GM19239 (cell line): Measurements from ENCODE around the gene TM9SF1.

ENCODE experiments used
- DNase-seq: peaks from one replicate; pipeline ENCODE4 v3.0.0; 2011; ENCODE audit warnings: low spot score; ENCODE audit not compliant: insufficient read length
- FAIRE-seq: peaks from 2 replicates; lab custom pipeline; 2011; peaks lifted over from hg19 to GRCh38; lab: Jason Lieb, UNC

Gene TM9SF1

GRCh38 chr14:24159777-24160498 lies 35.3 kb downstream of the TM9SF1 start:
- no peak for DNase-seq
- FAIRE-seq = no peak

- no peak for DNase-seq
- FAIRE-seq = no peak
Observed at GRCh38 chr14:24157331-24157730, 37.9 kb downstream of the TM9SF1 start.

- DNase-seq (no peak), FAIRE-seq (no peak)
Observed at GRCh38 chr14:24156840-24157239, 38.4 kb downstream of the TM9SF1 start.

GRCh38 chr14:24155100-24155499 lies 40.1 kb downstream of the TM9SF1 start:
- DNase-seq (no peak), FAIRE-seq (no peak)

GRCh38 chr14:24151404-24152080 lies 43.7 kb downstream of the TM9SF1 start:
- no peak for FAIRE-seq
- DNase-seq = no peak

GRCh38 chr14:24150993-24151392 lies 44.2 kb downstream of the TM9SF1 start:
- FAIRE-seq = no peak
- no peak for DNase-seq

- no peak for DNase-seq
- no peak for FAIRE-seq
Observed at GRCh38 chr14:24150567-24150966, 44.7 kb downstream of the TM9SF1 start.

GRCh38 chr14:24150061-24150460 lies 45.2 kb downstream of the TM9SF1 start:
- DNase-seq (no peak), FAIRE-seq (no peak)

GRCh38 chr14:24149302-24149969 lies 45.8 kb downstream of the TM9SF1 start:
- DNase-seq (no peak), FAIRE-seq (no peak)

- no peak for DNase-seq
- no peak for FAIRE-seq
Observed at GRCh38 chr14:24147761-24148428, 47.3 kb downstream of the TM9SF1 start.

GRCh38 chr14:24146978-24147760 lies 48.1 kb downstream of the TM9SF1 start, which contains the start of gene RNF31:
RNF31 (plus strand) TSS chr14:24147498; CDS start chr14:24147699, 201 bp downstream.
- peak; percentile 98 for DNase-seq
- FAIRE-seq = peak; percentile 98

- DNase-seq (peak; percentile 96), FAIRE-seq (peak; percentile 39)
Observed at GRCh38 chr14:24146453-24146977, 48.7 kb downstream of the TM9SF1 start, which contains the start of gene PSME2. PSME2 (minus strand) TSS chr14:24146610; CDS start chr14:24146581, 29 bp downstream.

GRCh38 chr14:24145690-24146452 lies 49.4 kb downstream of the TM9SF1 start:
- FAIRE-seq (peak; percentile 70), DNase-seq (no peak)

- FAIRE-seq (no peak), DNase-seq (no peak)
Observed at GRCh38 chr14:24145219-24145618, 50.0 kb downstream of the TM9SF1 start.

- DNase-seq (no peak), FAIRE-seq (no peak)
Observed at GRCh38 chr14:24144451-24144850, 50.8 kb downstream of the TM9SF1 start.

GRCh38 chr14:24143511-24143910 lies 51.7 kb downstream of the TM9SF1 start:
- DNase-seq = no peak
- no peak for FAIRE-seq

- FAIRE-seq (peak; percentile 96), DNase-seq (peak; percentile 93)
Observed at GRCh38 chr14:24141097-24141880, 54.0 kb downstream of the TM9SF1 start, which contains the start of gene EMC9. EMC9 (minus strand) TSS chr14:24141591; CDS start chr14:24141304, 287 bp downstream.
